HL-60 (cell line): ENCODE measurements around the gene FAM43A.

Experiments used
- DNase-seq, 2 experiments: peaks; one replicate each; pipeline ENCODE4 v3.0.0-alpha.2; 2010 to 2020; ENCODE audit warnings: low read depth in 1 of 2, low spot score in 1 of 2
- H3K27ac ChIP-seq: fragments of 250-450 bp; sonication (Bioruptor Pico); replicated peaks from 2 replicates; pipeline ENCODE4 v1.5.1; 2020; ENCODE audit warnings: mild to moderate bottlenecking, moderate library complexity
- H3K27me3 ChIP-seq: fragments of 250-450 bp; sonication (Bioruptor Pico); 2 replicates; pipeline ENCODE4 v1.5.1; 2021; ENCODE audit warnings: mild to moderate bottlenecking, moderate library complexity; ENCODE audit not compliant: insufficient read depth, poor library complexity, severe bottlenecking
- H3K4me3 ChIP-seq: replicated peaks from 2 replicates; pipeline ENCODE4 v1.5.1; 2011; ENCODE audit warnings: mild to moderate bottlenecking, control low read depth, low read length; ENCODE audit not compliant: insufficient read depth
- GABPA ChIP-seq: IDR thresholded peaks from 2 replicates; pipeline ENCODE4 v1.6.1; 2012; ENCODE audit warnings: low read depth
- POLR2AphosphoS5 ChIP-seq: IDR thresholded peaks from 2 replicates; pipeline ENCODE4 v1.6.1; 2012; ENCODE audit warnings: low read depth
- SPI1 ChIP-seq: IDR thresholded peaks from 2 replicates; pipeline ENCODE4 v1.6.1; 2012; ENCODE audit warnings: low read depth, mild to moderate bottlenecking, borderline replicate concordance
- TF ChIP-seq, protein P1 (sequence below): IDR thresholded peaks from 2 replicates; pipeline ENCODE4 v1.6.1; 2012; ENCODE audit warnings: low read depth; ENCODE audit not compliant: insufficient replicate concordance
- TF ChIP-seq, protein P2 (sequence below): IDR thresholded peaks from one replicate; pipeline ENCODE4 v1.5.1; 2011; ENCODE audit warnings: low read length, control low read depth, inconsistent platforms; ENCODE audit not compliant: insufficient read depth

The FAM43A gene

DNA sequence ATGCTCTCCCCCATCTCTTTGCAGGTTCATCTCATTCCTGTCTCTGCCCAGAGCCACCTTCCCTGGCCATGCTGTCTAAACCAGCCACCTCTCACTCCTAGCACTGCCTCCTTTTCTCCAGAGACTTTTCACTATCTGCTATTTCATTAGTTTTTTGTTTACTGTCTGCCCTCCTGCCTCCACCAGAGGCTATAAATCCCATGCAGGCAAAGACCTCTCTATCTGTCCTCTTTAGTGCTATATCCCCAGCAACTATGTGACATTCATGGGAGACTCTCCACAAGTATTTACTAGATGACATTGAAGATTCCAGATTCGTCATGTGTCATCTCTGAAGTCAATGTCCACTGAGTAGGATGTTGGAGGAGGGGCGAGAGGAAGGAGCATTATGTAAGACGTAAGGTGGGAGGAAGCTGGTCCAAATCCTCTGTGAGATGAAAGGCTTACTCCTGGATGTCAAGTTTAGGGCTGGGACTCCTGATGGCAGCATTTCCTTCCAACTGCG is 3.4 kb upstream of the FAM43A start:
- no peak overlapping the region for H3K27ac ChIP-seq
- TF ChIP-seq, protein P1, sequence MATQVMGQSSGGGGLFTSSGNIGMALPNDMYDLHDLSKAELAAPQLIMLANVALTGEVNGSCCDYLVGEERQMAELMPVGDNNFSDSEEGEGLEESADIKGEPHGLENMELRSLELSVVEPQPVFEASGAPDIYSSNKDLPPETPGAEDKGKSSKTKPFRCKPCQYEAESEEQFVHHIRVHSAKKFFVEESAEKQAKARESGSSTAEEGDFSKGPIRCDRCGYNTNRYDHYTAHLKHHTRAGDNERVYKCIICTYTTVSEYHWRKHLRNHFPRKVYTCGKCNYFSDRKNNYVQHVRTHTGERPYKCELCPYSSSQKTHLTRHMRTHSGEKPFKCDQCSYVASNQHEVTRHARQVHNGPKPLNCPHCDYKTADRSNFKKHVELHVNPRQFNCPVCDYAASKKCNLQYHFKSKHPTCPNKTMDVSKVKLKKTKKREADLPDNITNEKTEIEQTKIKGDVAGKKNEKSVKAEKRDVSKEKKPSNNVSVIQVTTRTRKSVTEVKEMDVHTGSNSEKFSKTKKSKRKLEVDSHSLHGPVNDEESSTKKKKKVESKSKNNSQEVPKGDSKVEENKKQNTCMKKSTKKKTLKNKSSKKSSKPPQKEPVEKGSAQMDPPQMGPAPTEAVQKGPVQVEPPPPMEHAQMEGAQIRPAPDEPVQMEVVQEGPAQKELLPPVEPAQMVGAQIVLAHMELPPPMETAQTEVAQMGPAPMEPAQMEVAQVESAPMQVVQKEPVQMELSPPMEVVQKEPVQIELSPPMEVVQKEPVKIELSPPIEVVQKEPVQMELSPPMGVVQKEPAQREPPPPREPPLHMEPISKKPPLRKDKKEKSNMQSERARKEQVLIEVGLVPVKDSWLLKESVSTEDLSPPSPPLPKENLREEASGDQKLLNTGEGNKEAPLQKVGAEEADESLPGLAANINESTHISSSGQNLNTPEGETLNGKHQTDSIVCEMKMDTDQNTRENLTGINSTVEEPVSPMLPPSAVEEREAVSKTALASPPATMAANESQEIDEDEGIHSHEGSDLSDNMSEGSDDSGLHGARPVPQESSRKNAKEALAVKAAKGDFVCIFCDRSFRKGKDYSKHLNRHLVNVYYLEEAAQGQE = no peak
- TF ChIP-seq SPI1 = no peak
- no peak for TF ChIP-seq POLR2AphosphoS5
- TF ChIP-seq, protein P2, sequence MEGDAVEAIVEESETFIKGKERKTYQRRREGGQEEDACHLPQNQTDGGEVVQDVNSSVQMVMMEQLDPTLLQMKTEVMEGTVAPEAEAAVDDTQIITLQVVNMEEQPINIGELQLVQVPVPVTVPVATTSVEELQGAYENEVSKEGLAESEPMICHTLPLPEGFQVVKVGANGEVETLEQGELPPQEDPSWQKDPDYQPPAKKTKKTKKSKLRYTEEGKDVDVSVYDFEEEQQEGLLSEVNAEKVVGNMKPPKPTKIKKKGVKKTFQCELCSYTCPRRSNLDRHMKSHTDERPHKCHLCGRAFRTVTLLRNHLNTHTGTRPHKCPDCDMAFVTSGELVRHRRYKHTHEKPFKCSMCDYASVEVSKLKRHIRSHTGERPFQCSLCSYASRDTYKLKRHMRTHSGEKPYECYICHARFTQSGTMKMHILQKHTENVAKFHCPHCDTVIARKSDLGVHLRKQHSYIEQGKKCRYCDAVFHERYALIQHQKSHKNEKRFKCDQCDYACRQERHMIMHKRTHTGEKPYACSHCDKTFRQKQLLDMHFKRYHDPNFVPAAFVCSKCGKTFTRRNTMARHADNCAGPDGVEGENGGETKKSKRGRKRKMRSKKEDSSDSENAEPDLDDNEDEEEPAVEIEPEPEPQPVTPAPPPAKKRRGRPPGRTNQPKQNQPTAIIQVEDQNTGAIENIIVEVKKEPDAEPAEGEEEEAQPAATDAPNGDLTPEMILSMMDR = no peak
- no peak for TF ChIP-seq GABPA
- H3K27me3 ChIP-seq = no peaks in the 10 kb centered on the region
- H3K4me3 ChIP-seq = no peak overlapping the region
- no peak for DNase-seq

DNA sequence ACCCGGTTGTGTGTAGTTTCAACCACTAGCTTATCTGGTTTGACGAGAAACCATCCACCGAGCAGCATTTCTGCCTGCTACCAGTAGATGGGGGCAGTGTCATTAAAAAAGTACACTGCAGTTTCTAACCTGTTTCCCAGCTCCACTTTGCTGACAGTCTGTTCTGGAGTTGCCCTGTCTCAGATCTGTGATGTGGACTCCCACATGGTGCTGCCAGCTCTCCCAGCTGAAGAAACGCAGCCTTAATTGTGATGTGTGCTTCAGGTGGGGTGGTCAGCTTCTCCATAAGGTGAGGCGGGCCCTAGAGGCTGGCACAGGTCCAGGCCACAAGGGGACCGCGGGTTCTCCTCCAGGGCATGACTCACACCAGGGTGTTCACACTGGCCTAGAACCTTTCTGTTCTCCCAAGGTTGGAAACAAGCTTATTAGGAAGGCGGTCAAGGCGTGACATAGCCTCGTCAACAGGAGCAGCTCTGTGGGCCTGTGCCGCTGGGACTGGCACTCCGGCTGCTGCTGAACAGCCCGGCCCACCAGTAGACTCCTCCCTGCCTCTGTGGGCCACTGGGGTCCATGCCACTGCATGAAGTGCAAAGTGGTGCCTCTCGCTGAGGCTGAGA is 2.9 kb upstream of the FAM43A start:
- TF ChIP-seq SPI1 = no peak
- TF ChIP-seq, protein P2 = peak; percentile 93
- TF ChIP-seq, protein P1 = no peak
- Histone ChIP-seq H3K27ac (peak overlapping the region; percentile 20; the same call in 1 of the 2 replicates), H3K27me3 (no peaks in the 10 kb centered on the region), H3K4me3 (no peak overlapping the region)
- DNase-seq = peak; percentile 78 to 82

DNA sequence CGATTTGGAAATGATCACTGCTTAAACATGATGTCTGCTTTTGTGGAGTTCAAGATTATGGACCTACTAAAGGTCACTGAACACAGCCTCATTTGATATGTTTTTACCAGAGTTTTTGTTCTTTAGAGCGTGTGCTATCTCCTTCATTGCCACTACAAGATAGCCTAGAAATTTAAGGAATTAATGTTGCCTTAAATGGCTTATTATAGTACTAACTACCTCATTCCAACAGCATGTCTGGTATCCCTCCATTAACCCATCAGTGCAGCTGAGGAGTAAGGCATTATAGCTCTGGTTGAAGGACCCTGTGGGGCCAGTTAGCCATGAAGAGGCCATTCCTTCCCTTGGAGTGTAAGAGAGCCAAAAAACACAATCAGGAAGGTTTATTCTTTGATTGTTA is 2.3 kb upstream of the FAM43A start:
- no peak for TF ChIP-seq POLR2AphosphoS5
- TF ChIP-seq SPI1 = no peak
- TF ChIP-seq GABPA = no peak
- TF ChIP-seq, protein P2 = no peak
- TF ChIP-seq, protein P1 = no peak
- no peaks in the 10 kb centered on the region for H3K27me3 ChIP-seq
- no peak for DNase-seq
- H3K27ac ChIP-seq = no peak overlapping the region
- no peak overlapping the region for H3K4me3 ChIP-seq
